HG03520 (cell line): Measurements from ENCODE around the gene RADIL.
"Not testable (repeated sequence)": the region's sequence is repeated elsewhere in the genome, so short reads cannot be mapped to it uniquely, and the experiment has no call there.

ENCODE experiments used
- ATAC-seq: cut with Tn5 transposase; IDR thresholded peaks from one replicate; pipeline ENCODE4 v1.9.1; 2021; ENCODE audit warnings: mild to moderate bottlenecking, moderate library complexity; ENCODE audit not compliant: unreplicated experiment

RADIL gene

DNA sequence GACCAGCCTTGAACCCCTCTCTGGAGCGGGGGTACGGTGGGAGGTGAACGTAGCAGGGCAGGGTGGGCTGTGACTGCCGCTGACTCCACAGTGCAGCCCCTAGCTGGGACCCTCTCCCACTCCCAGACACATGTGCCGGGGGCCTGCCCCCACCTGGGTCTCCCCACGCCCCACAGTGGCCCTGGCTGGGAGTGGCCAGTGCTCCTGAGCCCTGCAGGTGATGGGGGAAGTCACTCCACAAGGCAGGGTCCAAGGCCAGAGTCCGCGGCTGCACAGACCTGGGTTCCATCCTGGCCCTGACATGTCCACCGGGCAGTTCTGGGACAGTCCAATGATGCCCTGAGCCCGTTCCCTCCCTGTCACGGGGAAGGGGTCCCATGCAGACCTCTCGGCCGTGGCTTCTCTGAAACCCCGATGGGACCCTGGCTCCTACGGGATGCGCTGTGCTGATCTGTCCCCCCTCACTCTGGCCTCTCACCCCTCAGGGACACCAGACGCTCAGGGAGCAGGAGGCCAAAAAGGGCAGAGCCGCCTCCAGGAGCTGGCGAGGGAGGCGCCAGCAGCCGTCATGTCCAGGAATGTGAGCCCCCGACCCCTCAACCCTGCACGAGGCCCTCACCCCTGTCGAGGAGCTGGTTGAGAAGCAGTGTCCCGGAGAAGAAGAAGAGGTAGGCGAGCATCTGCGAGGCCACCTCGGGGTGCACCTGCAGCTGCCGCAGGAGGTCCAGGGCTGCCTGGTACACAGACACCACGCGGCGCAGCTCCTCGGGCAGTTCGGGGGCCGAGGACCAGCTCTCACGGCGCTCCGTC is 67.7 kb downstream of the RADIL start:
- ATAC-seq: no peak

DNA sequence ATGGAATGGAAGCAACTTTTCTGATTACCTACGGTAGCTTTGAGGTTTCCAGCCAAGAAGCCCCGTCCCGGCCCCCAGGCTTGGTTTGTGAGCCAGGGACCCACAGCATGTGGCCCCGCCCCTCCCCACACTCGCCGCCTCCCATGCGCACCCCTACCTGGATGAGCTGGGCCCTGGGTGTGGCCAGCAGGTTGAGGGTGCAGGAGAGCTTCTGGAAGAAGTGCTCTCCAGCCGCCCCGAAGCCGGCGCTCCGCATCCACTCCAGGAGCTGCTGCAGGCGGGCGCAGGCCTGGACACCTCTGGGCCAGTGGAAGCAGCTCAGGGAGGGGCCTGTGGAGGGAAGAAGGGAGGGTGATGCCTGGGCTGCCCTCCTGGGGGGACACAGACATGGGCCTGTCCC is 68.4 kb downstream of the RADIL start:
- no peak for ATAC-seq

DNA sequence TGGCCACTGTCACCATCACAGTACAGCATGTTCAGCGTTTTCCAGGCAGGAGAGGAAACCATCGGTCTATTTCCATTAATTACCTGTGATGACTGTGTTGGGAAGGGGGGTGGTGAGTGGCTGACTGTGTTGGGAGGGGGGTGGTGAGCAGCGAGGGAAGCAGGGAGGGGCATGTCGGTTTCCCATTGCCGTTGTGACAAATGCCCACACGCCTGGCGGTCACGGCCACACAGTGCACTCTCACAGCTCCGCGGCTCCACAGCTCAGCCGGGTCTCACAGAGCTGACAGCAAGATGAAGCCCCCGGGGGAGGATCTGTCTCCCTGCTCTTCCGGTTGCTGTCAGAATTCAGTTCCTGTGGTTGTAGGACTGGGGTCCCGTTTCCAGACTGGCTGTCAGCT is 69.1 kb downstream of the RADIL start:
- ATAC-seq: no peak

DNA sequence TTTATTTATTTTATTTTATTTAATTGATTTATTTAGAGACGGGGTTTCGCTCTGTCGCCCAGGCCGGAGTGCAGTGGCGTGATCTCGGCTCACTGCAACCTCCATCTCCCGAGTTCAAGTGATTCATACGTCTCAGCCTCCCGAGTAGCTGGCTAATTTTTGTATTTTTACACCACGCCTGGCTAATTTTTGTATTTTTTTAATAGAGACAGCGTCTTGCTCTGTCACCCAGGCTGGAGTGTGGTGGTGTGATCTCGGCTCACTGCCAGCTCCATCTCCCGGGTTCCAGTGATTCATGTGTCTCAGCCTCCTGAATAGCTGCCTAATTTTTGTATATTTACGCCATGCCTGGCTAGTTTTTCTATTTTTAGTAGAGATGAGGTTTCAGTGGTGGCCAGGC is 73.8 kb downstream of the RADIL start:
- ATAC-seq: no peak

DNA sequence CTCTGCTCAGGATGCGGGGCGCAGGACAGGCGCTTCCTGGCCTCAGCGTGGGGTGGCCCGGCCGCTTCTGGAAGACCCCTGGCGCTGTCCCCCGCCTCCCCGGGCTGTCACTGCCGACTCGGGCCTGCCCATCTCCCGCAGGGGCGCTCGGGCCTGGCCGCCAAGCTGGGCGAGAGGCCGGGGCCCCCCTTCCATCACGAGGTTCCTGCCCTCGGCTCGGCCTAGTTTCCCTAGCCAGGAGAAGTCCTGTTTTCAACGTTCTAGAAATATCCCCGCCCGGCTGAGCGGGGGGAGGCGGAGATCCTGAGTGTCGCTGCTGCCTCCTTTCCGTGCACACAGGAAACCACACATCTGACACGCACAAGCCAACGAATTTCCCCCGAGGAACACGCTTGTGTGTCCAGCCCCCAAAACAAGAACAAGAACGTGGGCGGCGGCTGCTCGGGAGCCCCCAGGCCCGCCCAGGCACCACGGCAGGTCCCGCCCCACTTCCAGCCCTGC is 74.4 kb downstream of the RADIL start:
- no peak for ATAC-seq

DNA sequence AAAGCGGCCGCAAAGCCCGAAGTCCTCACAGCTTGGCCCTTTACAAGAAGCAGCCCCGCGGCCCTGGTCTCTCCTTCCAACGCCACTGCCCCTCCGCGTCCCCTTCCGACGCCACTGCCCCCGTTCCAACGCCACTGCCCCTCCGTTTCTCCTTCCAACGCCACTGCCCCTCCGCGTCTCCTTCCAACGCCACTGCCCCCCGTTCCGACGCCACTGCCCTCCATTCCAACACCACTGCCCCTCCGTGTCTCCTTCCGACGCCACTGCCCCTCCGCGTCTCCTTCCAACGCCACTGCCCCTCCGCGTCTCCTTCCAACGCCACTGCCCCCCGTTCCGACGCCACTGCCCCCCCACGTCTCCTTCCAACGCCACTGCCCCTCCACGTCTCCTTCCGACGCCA is 75.0 kb downstream of the RADIL start:
- ATAC-seq: no peak

DNA sequence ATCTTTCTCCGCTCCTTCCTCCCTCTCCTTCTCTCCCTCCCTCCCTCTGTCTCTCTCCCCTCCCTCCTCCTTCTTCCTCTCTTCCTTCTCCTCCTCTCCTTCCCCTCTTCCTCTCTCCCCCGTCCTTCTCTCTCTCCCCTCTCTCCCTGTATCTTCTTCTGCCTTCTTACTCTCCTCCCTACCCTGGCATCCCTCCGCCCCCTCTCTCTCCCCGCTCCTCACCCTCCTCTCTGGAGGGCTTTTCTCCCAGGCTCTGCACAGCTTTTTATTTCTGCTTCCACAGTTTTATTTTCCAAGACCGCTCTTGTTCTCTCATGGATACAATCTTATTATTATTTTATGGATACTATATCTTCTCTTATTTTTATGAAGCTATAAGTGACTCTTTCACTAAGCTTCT is 75.5 kb downstream of the RADIL start:
- no peak for ATAC-seq

DNA sequence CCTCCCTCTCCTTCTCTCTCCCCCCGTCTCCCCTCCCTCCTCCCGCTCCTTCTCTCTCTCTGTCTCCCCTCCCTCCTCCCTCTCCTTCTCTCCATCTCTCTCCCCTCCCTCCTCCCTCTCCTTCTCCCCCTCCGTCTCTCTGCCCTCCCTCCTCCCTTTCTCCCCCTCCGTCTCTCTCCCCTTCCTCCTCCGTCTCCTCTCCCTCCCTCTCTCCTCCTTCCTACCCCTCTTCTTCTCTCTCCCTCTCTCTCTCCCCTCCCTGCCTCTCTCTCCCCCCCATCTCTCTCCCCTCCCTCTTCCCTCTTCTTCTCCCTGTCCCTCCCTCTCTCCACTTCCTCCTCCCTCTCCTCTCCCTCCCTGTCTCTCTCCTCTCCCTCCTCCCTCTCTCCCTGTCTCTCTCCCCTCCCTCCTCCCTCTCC is 75.9 kb downstream of the RADIL start:
- no peak for ATAC-seq

DNA sequence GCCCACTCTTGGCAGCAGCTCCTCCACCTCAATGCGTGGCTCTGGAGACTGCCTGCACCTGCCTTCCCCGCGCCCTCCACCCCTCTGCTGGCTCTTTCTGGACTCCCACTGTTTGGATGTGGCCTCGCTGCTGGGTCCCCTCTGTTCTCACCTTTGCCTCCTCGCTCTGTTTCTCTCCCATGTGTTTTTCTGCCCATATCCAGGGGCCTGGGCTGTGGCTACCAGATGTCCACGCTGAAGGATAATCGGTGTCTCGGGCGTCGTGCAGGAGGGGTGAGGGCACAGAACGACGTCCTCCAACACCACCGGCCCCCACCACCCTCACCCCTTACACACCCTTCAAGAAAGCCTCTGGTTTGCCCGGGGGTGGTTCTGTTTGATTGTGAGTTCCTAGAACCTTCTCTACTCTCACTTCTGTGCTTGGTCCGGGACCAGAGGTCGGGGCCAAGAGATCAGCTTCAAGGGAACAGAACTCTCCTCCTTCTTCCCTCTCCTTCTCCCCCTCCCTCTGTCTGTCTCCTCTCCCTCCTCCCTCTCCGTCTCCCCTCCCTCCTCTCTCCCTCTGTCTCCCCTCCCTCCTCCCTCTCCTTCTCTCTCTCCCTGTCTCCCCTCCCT is 76.4 kb downstream of the RADIL start:
- ATAC-seq: no peak

DNA sequence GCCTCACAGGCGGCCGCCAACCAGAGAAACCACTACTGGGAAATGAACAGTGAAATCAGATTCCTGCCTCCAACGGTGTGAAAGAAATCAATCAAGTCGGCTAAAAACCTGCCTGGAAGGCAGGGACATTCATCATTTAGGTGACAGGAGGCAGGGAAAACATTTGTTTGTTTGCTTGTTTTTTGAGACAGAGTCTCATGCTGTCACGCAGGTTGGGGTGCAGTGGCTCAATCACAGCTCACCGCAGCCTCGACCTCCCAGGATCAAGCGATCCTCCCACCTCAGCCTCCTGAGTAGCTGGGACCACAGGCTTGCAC is 77.6 kb downstream of the RADIL start:
- ATAC-seq: no peak

DNA sequence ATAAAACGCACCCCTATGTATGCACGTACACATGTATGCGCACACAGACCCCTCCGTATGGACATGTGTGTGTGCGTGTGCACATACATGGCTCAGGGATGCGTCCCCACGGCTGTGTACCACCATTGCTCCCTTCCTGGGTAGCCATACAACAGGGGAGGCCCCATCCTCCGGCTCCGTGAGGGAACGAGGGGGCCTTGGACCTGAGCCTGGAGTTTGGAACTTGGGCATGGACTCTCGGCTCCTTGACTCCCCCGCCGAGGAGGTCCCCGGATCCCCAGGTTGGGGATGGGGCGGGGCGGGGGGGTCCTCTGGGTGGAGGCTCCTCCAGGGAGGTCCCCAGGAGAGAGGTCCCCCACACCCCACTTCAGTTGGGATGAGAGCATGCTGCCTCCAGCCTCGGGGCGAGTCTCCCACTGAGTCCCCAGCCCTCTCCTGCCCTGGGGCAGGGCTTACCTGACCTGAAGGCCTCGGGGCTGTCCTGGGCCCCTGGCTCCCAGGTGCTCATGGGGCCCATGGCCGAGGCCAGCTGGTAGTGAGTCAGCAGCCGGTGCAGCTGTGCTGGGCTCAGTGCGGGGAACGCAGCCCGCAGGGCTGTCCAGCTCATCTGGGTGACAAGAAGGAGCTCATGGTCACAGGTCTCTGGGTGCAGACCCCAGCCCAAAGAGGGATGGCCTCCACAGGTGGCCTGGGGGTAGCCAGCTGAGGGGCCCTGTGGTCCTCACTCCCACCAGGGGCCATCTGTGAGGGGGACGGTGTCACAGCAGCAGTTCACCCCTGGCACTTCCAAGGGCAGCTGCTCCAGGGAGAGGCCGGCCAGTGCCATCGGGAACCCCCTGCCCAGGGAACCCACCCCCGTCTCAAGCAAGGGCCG is 78.2 kb downstream of the RADIL start:
- no peak for ATAC-seq

DNA sequence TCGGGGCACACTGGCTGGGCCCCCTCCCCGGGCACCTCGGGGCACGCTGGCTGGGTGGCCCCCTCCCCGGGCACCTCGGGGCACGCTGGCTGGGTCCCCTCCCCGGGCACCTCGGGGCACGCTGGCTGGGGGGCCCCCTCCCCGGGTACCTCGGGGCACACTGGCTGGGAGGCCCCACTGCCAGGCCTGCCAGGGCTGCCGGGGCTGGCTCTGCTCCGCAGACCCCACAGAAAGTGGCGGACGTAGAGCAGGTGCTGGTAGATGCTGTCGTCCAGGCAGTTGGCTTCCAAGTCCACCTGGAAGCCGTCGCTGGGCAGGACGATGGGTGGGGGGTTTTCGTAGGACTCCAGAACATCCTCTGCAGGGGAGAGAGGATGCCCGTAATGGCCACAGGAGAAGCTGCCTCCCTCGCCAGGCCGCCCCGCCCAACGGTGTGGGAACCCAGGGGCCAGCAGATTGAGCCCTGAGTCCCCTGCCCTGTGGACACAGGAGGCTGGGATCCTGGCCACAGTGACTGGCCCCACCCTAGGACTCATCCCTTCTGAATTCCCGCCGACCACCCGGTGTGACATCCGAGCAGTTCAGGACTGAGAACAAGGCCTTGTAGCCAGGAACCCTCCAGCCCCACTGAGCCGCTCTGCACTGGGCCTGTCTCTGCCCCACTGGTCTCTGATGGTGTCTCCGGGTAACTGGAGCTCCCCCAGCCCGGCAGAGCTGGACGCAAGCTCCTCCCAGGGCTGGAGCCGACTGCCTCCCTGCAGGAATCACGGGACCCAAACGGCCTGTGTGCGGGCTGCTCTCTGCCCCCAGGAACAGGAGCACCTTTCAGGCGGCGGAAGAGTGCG is 79.9 kb downstream of the RADIL start:
- no peak for ATAC-seq

DNA sequence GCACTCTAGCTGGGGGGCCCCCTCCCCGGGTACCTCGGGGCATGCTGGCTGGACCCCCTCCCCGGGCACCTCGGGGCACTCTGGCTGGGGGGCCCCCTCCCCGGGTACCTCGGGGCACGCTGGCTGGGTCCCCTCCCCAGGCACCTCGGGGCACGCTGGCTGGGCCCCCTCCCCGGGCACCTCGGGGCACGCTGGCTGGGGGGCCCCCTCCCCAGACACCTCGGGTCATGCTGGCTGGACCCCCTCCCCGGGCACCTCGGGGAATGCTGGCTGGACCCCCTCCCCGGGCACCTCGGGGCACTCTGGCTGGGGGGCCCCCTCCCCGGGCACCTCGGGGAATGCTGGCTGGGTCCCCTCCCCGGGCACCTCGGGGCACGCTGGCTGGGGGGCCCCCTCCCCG is 80.9 kb downstream of the RADIL start:
- not testable (repeated sequence) for ATAC-seq

DNA sequence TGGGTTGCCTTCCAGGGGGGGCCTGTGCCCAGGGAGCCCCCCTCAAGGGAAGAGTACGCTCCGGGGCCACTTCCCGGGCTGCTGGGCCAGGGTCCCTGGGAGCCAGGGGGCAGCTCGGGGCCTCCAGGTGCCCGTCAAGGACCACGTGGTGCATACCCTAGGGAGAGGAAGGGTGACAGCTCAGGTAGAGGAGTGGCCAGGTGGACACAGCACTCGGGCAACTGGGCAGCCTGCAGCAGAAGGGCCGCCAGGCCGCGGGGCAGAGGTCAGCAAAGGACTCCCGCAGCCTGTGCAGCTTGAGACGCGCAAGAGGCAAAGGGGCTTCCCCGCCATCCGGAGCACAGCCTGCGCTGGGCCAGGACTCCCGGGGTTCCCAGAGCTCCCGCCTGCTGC is 81.7 kb downstream of the RADIL start:
- no peak for ATAC-seq

DNA sequence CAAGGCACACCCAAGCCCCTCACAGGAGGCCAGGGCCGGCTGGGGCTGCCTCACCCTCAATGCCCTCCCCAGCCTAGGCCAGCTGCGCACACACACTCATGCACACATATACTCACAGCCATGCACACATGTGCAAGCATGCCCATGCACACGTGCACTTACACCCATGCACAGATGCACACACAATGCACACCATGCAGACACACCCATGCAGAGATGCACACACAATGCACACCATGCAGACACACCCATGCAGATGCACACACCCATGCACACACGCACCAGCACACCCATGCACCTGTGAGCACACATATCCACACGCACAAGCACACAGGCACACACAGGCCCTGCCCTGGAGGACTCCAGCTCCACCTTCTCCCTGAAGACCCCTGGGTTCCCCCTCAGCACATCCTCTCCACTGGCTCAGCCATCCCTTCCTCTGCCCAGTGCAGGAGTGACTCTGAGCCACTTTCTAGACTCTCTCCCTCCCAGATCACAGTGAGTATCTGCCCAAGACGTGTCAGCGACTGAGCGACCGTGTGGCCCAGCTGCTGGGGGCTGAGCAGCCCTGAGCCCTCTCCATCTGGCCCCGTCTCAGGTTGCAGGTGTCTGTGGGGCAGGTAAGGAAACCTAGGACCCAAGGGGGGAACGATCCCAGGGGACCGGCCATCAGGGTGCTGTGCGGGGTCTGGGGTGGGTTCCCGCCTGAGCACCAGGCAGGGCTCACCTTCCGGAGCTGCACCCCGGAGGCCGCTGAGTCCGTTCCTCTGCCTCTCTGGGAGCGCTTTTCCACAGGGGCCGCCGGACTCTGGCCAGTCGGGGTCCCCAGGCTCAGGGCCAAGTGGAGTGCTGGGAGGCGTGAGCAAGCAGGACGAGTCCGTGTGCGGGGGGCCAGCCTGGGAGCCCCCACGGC is 82.3 kb downstream of the RADIL start:
- ATAC-seq: no peak

DNA sequence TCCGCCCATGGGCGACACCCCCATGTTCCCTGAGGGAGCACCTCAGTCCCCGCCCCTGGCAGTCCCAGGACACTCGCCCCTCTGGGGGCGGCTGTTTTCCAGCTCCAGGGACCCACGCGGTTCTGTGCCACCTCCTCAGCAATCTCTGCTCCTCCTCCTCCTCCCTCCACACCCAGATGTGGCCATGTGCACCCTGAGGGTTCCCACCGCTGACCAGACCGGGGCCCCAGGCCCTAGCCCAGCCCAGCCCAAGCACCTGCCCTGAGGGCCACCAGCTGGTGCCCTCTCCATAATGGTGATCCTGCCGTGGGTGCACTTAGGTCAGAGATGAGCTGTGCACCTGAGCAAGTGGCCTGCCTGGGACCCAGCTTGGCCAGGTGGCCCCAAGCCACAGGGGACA is 83.0 kb downstream of the RADIL start:
- ATAC-seq: no peak

DNA sequence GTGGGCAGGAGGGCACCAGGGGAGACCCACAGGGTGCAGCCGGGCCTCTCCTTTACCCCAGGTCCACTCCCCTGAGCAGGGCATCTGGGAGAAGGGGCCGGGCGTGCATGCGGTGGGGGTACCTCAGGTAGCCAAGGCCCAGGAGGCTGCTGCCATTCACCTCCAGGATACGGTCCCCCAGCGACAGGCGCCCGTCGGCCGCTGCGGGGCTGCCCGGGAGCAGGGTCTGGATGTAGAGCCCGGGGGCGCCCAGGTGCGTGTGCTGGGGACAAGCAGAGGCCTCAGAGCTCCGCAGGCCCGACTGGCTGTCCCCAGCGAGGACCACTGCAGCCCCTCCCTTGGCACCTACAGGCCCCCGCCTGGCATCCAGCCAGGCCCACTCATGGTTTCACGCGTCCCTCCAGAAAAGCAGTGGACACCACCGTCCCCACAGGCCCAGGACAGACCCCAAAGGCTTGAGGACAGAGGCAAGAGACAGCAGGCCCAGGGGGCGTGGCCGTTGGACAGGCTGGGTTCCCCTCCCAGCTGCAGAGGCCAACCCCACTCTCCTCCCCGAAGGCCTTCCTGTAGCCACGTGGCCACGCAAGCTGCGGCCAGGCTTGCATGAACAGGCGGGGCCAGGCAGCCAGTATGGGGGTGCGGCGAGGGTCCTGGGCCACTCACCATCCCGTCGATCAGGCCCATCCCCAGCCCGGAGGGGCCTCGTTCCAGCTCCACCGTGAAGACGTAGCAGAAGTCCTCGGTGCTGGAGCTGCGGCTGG is 83.8 kb downstream of the RADIL start:
- ATAC-seq: no peak

DNA sequence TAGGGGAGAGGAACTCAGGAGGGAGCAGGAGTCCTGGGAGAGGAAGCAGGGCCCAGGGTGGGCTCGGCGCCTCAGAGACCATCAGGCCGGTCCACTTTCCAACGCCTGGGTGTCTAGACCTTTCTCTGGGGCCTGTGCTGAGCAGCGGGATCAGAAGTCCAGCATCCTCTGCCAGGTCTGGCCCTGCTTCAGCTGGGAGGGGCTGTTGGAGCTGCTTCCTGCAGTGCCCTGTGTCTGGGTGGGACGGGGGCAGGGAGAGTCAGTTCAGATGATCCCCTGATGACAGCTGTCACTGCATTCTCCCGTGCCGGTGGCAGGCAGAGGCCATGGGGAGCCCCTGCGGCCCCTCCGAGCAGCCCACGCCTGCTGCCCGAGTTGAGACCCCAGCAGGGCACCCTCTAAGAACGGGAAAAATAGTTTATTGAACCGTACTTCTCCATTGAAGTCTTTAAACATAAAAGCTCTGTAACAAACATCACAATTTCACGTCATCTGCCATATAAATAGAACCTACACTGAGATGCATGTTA is 84.7 kb downstream of the RADIL start:
- ATAC-seq: no peak
